Stimulated activated CD4-positive, alpha-beta T cell treated with anti-CD3 and anti-CD28 coated beads, Interleukin-1b, Interleukin-23, amount 100 ng/mL, for 4 hours (primary cell): ENCODE data around the gene UQCR10.

ENCODE experiments used
- DNase-seq, 2 donors: peaks; one replicate each; pipeline ENCODE4 v3.0.0-alpha.2; 2020; ENCODE audit warnings: low read depth in 2 of 2

The UQCR10 gene

DNA sequence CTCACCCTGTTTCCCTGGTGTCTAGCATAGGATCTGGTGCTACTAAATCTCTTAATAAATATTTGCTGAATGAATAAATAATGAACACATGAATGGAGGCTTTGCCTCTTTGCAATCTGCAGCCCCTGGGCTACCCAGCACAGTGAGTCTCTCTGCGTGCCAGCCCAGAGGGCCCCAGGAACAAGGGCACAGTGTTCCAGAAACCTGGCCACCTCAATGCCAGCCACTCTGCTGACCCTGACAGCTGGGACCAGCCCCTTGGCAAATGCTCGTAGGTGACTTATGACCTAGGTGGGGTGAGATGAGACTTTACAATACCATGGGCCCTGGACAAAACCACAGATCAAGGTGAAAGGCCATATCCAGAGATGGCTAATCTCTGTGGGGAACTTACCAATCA lies 31.6 kb downstream of the UQCR10 start:
- no peak for DNase-seq

DNA sequence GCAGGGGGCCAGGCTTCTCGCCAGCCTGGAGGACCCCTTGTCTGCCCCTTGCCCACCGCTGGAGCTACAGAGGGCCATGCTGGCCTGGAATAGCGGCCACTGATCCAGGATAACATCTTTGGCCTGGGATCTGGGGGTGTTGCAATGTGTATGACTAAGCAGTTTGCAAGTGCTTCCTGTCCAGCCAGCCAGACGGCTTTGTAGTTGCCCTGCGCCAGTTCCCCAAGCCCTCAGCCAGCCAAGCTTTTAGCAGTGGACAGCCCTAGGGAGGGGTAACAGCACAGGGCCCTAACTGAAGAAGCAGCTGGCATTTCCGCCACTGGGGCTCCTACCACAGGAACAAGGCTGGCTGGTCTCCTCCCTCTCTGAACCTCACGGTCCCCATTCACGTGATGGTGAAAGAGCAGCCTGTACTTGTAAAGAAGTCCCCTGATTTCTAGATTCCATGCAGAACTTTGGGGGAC lies 32.1 kb downstream of the UQCR10 start:
- no peak for DNase-seq

DNA sequence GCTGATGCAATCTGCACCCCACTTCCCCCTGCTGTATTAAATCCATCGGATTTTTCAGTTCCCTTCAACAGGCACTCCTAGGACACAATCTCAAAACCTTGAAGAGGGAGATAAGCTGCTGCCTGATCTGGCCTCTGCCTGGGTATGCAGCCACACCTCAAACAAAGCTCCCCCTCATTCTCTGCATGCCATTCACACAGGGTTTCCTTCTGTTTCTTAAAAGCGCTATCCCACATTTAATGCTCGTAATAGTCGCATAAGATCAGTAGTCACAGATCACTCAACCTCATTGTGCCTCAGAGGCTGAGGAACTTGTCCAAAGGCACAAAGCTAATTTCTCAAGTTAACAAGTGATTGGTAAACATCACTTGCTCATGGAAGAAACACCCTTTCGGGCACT lies 34.0 kb downstream of the UQCR10 start:
- DNase-seq: no peak

DNA sequence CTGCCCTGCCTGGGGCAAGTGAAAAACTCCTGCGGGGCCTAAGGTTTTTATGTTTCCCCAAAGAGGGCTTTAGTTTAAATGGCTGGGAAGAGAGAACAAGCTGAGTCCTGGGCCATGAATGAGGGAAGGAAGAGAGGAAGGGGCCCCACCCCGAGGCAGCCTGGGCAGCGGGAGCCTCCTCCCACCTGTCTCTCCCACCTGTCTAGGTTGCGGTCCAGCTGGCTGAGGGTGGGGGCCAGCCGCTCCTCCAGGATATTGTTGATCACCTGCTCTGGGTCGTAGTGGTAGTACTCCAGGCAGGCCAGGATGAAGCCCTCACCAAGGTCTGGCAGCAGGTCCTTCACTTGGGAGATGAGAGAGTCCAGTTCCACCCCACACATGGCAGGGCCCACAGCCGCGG lies 34.6 kb downstream of the UQCR10 start:
- no peak for DNase-seq

DNA sequence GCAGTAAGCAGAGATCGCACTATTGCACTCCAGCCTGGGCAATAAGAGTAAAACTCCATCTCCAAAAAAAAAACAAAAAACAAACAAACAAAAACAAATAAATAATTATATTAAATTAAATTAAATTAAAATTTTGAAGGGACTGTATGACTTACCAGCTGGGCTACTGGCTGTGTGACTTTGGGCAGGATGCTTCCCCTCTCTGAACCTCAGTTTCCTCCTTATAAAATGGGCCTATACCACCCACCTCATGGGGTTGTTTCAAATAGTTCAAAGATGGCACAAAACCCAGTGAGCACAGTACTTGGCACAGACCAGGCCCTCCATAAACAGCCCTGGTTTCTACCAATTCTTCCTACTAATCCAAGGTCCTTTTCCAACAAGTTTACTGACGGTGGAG lies 36.0 kb downstream of the UQCR10 start:
- DNase-seq: no peak

DNA sequence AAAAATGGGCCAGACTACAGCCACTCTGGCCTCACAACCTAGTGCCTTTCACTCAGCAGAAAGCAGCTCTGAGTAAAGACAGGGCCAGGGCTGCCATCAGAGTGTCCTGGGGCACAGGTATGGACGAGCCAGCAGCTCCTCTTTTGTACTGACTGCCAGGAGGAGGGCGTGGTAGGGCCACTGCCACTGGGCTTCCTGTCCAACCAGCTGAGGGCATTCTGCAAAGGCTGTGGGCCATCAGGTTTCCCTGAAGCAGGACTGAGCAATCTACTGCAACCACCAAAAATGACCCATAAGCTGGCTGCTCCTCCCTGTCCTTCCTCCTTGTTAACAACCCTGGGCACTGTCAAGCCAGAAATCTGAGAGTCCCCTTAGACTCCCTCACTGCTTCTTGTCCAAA lies 37.8 kb downstream of the UQCR10 start:
- no peak for DNase-seq

DNA sequence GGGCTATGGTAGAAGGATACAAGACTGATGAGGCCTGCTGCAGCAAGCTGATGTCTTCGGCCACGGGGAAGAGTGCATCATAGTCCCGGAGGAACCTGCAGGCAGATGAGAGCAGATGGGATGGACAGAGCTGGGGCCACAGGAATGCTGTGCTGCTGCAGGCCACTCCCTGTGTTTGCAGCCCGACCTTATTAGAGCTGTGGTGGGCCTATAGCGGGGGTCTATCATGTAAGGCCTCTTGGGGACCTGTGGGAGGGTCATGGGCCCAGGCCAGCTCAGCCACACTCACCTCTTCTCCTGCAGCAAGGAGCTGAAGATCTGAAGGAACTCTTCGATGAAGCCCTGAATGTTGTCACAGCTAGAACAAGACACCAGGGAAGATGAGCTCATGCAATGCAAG lies 39.0 kb downstream of the UQCR10 start:
- no peak for DNase-seq

DNA sequence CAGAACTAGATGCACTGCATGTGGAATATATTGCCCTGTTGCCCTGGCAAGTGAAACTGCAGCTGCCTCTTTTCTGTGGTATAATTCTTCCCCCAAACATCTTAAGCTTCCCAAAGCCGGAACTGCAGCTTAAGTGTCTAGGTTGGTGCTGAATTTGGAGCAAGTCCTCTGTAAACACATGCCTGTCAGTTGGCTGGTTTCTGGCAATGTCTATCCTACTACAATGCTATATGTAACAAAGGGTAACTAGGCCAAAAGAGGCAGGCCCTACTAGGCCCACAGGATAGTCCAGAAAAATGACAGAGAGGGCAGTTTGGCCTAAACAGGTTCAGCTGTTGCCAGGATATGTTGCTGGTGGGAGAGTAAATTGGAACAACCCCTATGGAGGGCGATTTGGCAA lies 43.0 kb downstream of the UQCR10 start:
- DNase-seq: no peak

DNA sequence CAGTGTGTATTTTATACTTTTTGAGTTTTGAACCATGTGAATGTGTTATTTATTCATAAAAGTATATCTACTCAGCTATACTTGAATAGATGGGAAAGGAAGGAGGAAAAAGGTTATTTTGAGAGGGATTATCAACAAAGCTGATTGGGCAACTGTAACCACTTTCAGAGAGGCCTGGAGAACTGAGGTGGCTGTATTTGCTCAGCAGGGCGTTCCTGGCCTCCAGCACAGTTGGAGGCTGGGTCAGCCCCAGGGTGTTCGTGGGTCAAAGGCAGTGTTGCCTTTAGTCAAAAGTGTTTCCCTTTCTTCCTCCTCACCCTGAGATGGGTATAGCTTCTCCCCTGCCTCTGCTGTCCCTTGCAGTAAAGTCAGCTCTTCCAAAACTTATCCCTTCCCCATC lies 44.2 kb downstream of the UQCR10 start:
- no peak for DNase-seq

DNA sequence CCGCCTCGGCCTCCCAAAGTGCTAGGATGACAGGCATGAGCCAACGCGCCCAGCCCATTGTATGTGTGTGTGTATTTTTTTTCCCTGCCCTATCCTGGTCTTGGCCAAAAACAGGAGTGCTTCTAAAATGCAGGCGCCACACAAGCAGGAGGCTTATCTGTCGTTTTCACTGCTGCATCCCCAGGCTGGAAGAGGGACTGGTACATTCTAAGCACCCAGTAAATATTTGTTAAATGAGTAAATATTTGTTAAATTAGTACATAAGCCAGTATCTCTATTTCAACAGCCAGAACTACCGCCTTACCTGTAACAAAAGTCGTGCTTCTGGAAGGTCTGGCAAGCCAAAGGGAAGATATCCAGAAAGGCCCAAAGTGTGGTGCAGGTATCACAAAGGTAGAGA lies 46.0 kb downstream of the UQCR10 start:
- DNase-seq: no peak

DNA sequence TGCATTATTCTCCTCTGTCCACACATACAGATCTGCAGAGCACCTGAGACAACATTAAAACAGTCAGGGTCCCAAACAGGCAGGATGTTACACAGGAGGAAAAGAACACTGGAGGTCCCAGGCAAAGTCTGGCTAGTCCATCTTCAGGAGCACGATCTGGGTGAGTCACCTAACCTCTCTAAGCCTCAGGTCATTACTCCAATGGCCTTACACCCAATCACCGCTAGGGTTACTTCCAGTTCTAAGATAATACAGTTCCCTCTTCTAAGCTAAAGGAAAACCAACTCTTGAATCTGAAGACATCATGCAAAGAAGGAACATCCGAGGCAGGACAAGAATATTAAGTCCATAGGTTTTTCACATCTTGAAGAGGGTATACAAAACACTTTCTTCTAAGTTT lies 46.4 kb downstream of the UQCR10 start:
- DNase-seq: no peak

DNA sequence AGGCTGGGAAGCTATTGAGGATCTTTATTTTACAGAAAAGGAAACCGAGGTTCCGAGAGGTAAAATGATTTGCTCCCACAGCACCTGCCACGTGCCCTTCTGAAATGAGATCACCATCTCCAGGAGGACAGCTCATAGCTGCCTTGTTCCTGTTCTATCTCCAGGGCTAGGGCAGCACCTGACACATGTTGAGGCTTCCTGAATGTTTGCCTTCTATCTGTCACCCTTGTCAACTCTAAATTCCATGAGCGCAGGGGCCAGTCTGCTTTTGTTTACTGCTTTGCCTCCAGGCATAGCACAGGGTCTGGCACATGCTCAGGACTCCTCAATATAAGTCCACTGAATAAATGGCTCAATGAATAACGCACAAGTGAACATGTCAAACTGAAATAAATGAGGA lies 46.8 kb downstream of the UQCR10 start:
- DNase-seq: no peak

DNA sequence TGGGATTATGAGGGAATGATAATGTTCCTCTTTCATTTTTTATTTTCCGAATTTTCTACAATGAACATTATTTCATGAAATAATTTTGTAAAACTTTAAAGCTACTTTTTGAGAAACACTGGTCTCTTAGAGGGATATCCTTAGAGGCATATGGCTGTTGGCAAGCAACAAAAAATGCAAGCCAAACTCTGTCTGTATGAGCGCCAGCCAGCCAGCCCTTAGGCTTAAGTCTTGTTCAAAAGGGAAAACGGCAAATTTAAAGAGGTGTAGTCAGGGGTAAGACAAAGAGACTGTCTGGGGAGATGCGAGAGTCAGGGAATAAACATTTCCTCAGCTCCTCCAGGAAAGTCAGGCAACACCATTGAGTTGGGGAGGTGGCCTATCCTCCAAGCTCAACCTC lies 48.4 kb downstream of the UQCR10 start:
- no peak for DNase-seq

DNA sequence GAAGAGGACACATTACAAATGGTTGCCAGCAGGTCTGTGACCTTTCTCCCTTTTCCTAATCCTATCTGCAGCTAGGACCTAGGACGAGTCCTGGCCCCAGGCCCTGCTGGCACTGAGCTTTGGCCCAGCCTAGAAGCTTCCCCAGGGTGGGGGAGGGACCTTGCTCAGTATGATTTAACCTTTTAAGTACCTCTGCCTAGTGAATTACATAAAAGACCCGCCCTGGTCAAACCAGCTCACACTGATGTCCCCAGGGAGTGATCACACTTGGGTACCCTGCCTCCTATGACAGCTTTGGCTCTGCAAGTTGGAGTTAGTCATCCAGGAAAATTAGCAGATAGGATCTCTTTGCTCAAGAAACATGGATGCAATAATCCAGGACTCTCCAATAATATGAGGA lies 49.0 kb downstream of the UQCR10 start:
- DNase-seq: no peak

DNA sequence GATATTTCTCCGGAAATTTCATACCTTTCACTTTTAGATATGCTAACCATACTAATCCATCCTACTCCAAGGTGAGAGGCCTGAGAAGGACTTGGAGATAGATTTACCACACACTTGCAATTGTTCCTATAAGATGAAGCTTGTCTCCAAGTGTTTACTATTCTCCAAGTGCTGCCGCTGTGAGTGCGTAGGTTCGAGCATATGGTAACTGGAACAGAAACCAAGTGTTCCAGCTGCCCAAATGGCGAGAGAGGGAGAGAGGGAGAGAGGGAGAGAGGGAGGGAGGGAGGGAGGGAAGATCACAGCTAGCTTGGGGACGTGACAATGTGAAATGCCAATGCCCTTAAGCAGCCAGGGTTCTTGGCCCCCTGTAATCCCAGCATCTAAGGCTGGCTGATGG lies 49.4 kb downstream of the UQCR10 start:
- DNase-seq: no peak

DNA sequence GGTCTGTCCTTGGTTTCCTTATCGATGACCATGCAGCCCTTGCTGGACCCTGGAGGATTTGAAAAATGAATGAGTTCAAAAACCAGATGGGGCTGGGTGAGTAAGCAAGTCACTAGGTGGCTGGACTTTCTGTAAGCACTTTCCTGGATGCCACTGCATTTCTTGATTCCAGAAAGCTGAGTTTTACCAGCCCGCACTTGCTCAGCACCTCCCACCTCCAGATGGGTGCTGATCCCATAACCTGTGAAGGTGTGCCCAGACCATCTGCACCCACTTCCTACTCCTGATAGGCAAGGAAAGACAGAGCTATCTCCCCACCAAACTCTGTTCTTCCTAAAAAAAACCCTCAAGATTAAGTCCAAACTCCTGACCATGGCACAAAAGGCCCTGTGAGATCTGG lies 49.8 kb downstream of the UQCR10 start:
- no peak for DNase-seq

DNA sequence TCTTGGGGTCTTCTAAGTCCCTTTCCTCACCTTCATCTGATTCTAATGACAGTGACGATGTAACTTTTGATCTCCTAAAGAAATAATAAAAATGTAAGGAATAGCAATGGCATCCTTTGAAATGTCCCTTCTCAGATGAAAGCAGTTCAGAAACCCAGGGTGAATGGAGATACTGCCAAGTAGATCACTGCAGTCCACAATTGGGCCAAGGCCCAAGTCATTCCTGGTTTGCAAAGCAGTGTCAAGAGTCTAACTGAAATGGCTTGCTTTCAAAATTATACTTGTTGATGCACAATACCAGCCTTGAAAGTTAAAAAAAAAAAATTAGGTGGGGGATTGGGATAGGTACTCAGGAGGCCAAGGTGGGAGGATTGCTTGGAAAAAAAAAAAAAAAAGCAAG lies 50.6 kb downstream of the UQCR10 start:
- no peak for DNase-seq

DNA sequence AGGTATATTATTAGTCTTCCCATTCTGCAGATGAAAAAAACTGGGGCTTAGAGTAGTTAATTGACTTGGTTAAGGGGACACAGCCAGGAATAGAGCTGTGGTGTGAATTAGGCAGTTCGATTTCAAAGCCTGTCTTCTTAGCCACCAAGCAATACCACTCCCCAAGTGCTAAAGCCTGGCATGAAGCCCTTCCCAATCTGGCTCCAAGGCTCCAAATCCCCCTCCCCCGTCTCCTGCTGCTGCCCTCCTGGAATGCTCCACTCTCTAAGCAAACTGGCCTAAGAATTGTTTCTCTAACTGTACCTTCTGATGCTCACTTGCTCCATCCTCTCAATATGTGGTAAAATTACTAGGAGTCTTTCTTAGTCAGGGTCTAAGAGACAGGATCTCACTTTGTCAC lies 52.3 kb downstream of the UQCR10 start:
- DNase-seq: no peak
